HCT116 (cell line): ENCODE data around the gene RASIP1. TPM values are rescaled to one million over a fixed set of nuclear protein-coding genes. Genes with fewer than 3 reads are reported as not detected.

Experiments used
- ATAC-seq: fragments of 200-7000 bp; cut with Tn5 transposase; 2 replicates; pipeline ENCODE4 v1.9.1; 2020; ENCODE audit warnings: mild to moderate bottlenecking, moderate library complexity
- BruUV-seq: library from RNA; stranded (reverse); fragments of 400-500 nt; replicated peaks from 2 replicates; lab custom pipeline; 2021; lab: Mats Ljungman, UMichigan
- CTCF ChIA-PET: fragments of 300-600 bp; sonication (Branson Sonifier 250); formaldehyde crosslinking; loops from one replicate; lab custom pipeline; 2021; ENCODE audit warnings: antibody characterized with exemption; lab: Charles Lee
- POLR2A ChIA-PET: fragments of 300-600, 350-600 bp; sonication (Branson Sonifier 250); formaldehyde crosslinking; loops from one replicate; lab custom pipeline; 2021; ENCODE audit warnings: antibody characterized with exemption; lab: Charles Lee
- RAD21 ChIA-PET, 2 experiments: fragments of 300-600 bp; sonication (Branson Sonifier 250); formaldehyde crosslinking; loops; one replicate each; lab custom pipeline; 2023; ENCODE audit warnings: low total read pairs in 2 of 2; ENCODE audit not compliant: uncharacterized antibody in 2 of 2, unreplicated experiment in 2 of 2, low non-redundant PET in 1 of 2; lab: Charles Lee
- DNase-seq: peaks from one replicate; pipeline ENCODE4 v3.0.0-alpha.2; 2010; ENCODE audit warnings: low read depth, low spot score
- H2AFZ ChIP-seq: fragments of 200-600 bp; shearing (Covaris generic), sonication (generic); 2 replicates; pipeline ENCODE4 v1.6.1; 2017; ENCODE audit warnings: low read depth, mixed run types, mixed read lengths, antibody characterized with exemption, low read length; ENCODE audit not compliant: poor library complexity, severe bottlenecking
- H3K27ac ChIP-seq: 2 replicates; pipeline ENCODE4 v1.5.1; 2012; ENCODE audit warnings: low read depth, low read length
- H3K27me3 ChIP-seq: fragments of 200-600 bp; sonication (generic); 2 replicates; pipeline ENCODE4 v1.6.1; 2016; ENCODE audit warnings: mixed run types, low read length, mixed read lengths; ENCODE audit not compliant: insufficient read depth
- H3K36me3 ChIP-seq, 2 experiments: fragments of 200-500 bp in 1 of 2; fragments of 200-600 bp in 1 of 2; sonication (Bioruptor generic) in 1 of 2; sonication (generic) in 1 of 2; 2 replicates each; pipeline versions ENCODE4 v1.5.1 to v1.6.1; 2014 to 2016; ENCODE audit warnings: low read length in 2 of 2, inconsistent platforms in 1 of 2, mixed read lengths in 1 of 2, mixed run types in 1 of 2; ENCODE audit not compliant: insufficient read depth in 2 of 2, control insufficient read depth in 1 of 2
- H3K4me1 ChIP-seq, 2 experiments: fragments of 200-600 bp in 1 of 2; sonication (generic) in 1 of 2; 2 replicates each; pipeline versions ENCODE4 v1.5.1 to v1.6.1; 2012 to 2017; ENCODE audit warnings: low read length in 2 of 2, inconsistent platforms in 1 of 2, mild to moderate bottlenecking in 1 of 2, mixed read lengths in 1 of 2, mixed run types in 1 of 2, moderate library complexity in 1 of 2; ENCODE audit not compliant: insufficient read depth in 2 of 2, control insufficient read depth in 1 of 2
- H3K4me2 ChIP-seq: fragments of 200-600 bp; sonication (generic); 2 replicates; pipeline ENCODE4 v1.6.1; 2017; ENCODE audit warnings: mixed run types, low read length, mixed read lengths
- H3K4me3 ChIP-seq, 2 experiments: fragments of 200-600 bp in 1 of 2; sonication (generic) in 1 of 2; replicated peaks in 1 of 2; 2 replicates each; pipeline ENCODE4 v1.5.1; 2011 to 2016; ENCODE audit warnings: low read length in 2 of 2, control low read depth in 1 of 2, low read depth in 1 of 2, mild to moderate bottlenecking in 1 of 2, mixed read lengths in 1 of 2, mixed run types in 1 of 2
- H3K79me2 ChIP-seq: fragments of 200-600 bp; sonication (generic); 2 replicates; pipeline ENCODE4 v1.6.1; 2017; ENCODE audit warnings: mild to moderate bottlenecking, mixed run types, low read length, moderate library complexity, mixed read lengths; ENCODE audit not compliant: insufficient read depth
- H3K9ac ChIP-seq: fragments of 200-600 bp; sonication (generic); 2 replicates; pipeline ENCODE4 v1.6.1; 2016; ENCODE audit warnings: low read length, mixed read lengths
- H3K9me2 ChIP-seq: fragments of 200-600 bp; sonication (generic), shearing (Covaris generic); 2 replicates; pipeline ENCODE4 v1.6.1; 2017; ENCODE audit warnings: mixed run types, mild to moderate bottlenecking, moderate library complexity; ENCODE audit not compliant: insufficient read depth
- H3K9me3 ChIP-seq, 2 experiments: fragments of 200-500 bp in 1 of 2; fragments of 200-600 bp in 1 of 2; sonication (Bioruptor generic) in 1 of 2; sonication (generic) in 1 of 2; 2 replicates each; pipeline ENCODE4 v1.6.1; 2014 to 2017; ENCODE audit warnings: low read length in 2 of 2, mixed read lengths in 2 of 2, inconsistent platforms in 1 of 2, low read depth in 1 of 2, mild to moderate bottlenecking in 1 of 2, mixed run types in 1 of 2, moderate library complexity in 1 of 2; ENCODE audit not compliant: control insufficient read depth in 1 of 2, insufficient read depth in 1 of 2
- H4K20me1 ChIP-seq: fragments of 200-600 bp; sonication (generic), shearing (Covaris generic); 2 replicates; pipeline ENCODE4 v1.6.1; 2017; ENCODE audit warnings: mixed run types, mild to moderate bottlenecking, moderate library complexity; ENCODE audit not compliant: insufficient read depth
- CBX3 ChIP-seq: IDR thresholded peaks from 2 replicates; pipeline ENCODE4 v1.6.1; 2012; ENCODE audit warnings: low read depth
- CEBPB ChIP-seq: IDR thresholded peaks from 2 replicates; pipeline ENCODE4 v1.6.1; 2012; ENCODE audit warnings: low read depth
- ELF1 ChIP-seq: IDR thresholded peaks from 2 replicates; pipeline ENCODE4 v1.6.1; 2012; ENCODE audit warnings: low read depth, borderline replicate concordance
- EZH2 ChIP-seq: fragments of 200-600 bp; sonication (generic); IDR thresholded peaks from 2 replicates; pipeline ENCODE4 v1.6.1; 2017; ENCODE audit warnings: antibody characterized with exemption, mixed run types
- EZH2phosphoT487 ChIP-seq: fragments of 200-600 bp; IDR thresholded peaks from 2 replicates; pipeline ENCODE4 v1.6.1; 2018; ENCODE audit warnings: antibody characterized with exemption, borderline replicate concordance
- FOSL1 ChIP-seq: IDR thresholded peaks from 2 replicates; pipeline ENCODE4 v1.6.1; 2012; ENCODE audit warnings: low read depth
- JUND ChIP-seq: IDR thresholded peaks from 2 replicates; pipeline ENCODE4 v1.6.1; 2012
- POLR2AphosphoS5 ChIP-seq: IDR thresholded peaks from 2 replicates; pipeline ENCODE4 v1.6.1; 2011; ENCODE audit warnings: mild to moderate bottlenecking, low read depth, low read length, moderate library complexity
- RAD21 ChIP-seq: IDR thresholded peaks from 2 replicates; pipeline ENCODE4 v1.6.1; 2012; ENCODE audit warnings: low read depth, mild to moderate bottlenecking
- SIN3A ChIP-seq: IDR thresholded peaks from 2 replicates; pipeline ENCODE4 v1.6.1; 2012; ENCODE audit warnings: low read depth
- SP1 ChIP-seq: IDR thresholded peaks from 2 replicates; pipeline ENCODE4 v1.6.1; 2012; ENCODE audit warnings: low read depth
- TCF7L2 ChIP-seq: IDR thresholded peaks from 2 replicates; pipeline ENCODE4 v1.7.0; 2011; ENCODE audit warnings: borderline replicate concordance, inconsistent platforms; ENCODE audit not compliant: insufficient read depth, insufficient read length; ENCODE audit errors: extremely low read depth
- YY1 ChIP-seq: IDR thresholded peaks from 2 replicates; pipeline ENCODE4 v1.6.1; 2011; ENCODE audit warnings: low read length, low read depth, moderate library complexity, mild to moderate bottlenecking; ENCODE audit not compliant: insufficient replicate concordance; ENCODE audit errors: extremely low read depth
- ZFX ChIP-seq: fragments of 450-650 bp; IDR thresholded peaks from 2 replicates; pipeline ENCODE4 v1.6.1; 2017
- ZNF274 ChIP-seq: fragments of 200-500 bp; sonication (Bioruptor generic); IDR thresholded peaks from 2 replicates; pipeline ENCODE4 v1.6.1; 2014; ENCODE audit warnings: mild to moderate bottlenecking, low read depth, low read length, inconsistent platforms
- intact Hi-C: fragments of 100-400 bp; cut with micrococcal nuclease; formaldehyde crosslinking; loops from 2 replicates; pipeline ENCODE4 v1.10.0; 2022
- total RNA-seq: library from RNA; stranded (reverse); gene quantifications from one replicate; pipeline ENCODE4 v1.2.1, GENCODE V29; 2021; ENCODE audit not compliant: unreplicated experiment
- TF ChIP-seq, protein P1 (sequence below), 3 experiments: fragments of 200-600 bp in 1 of 3; sonication (generic) in 1 of 3; IDR thresholded peaks in 2 of 3; conservative IDR thresholded peaks in 1 of 3; 2 replicates each; pipeline ENCODE4 v1.5.1; 2012 to 2017; ENCODE audit warnings: low read depth in 2 of 3, low read length in 2 of 3, antibody characterized with exemption in 1 of 3, borderline replicate concordance in 1 of 3, control low read depth in 1 of 3, mild to moderate bottlenecking in 1 of 3, mixed read lengths in 1 of 3, mixed run types in 1 of 3, moderate library complexity in 1 of 3; ENCODE audit not compliant: insufficient read depth in 1 of 3
- TF ChIP-seq, protein P2 (sequence below): IDR thresholded peaks from 2 replicates; pipeline ENCODE4 v1.6.1; 2012
- TF ChIP-seq, protein P3 (sequence below): IDR thresholded peaks from 2 replicates; pipeline ENCODE4 v1.6.1; 2011; ENCODE audit warnings: mild to moderate bottlenecking, low read length, moderate library complexity; ENCODE audit not compliant: insufficient replicate concordance; ENCODE audit errors: extremely low read depth
- TF ChIP-seq, protein P4 (sequence below): IDR thresholded peaks from 2 replicates; pipeline ENCODE4 v1.6.1; 2012; ENCODE audit warnings: low read depth
- TF ChIP-seq, protein P5 (sequence below): IDR thresholded peaks from 2 replicates; pipeline ENCODE4 v1.6.1; 2012

Gene RASIP1
- total RNA-seq, 1 experiment from 2014 or later: 1.9 TPM

DNA sequence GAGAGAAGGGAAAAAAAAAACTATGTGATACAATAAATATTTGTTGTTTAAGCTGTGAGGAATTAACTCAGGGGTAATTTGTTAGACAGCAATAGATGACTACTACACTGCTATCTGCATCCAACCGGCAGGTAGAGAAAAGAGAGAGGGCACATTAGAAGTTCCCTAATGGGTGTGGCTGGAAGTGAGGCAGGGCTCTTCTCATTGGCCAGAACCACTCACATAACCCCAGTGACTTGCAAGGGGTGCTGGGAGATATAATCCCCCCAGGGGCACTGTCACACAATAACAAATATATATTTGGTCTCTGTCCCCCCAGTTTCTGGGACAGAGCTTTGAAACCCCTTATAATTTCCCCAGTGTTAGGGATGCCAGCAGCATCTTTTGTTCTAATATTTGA, 39.2 kb upstream of the RASIP1 start:
- H3K4me2 ChIP-seq: no peak overlapping the region
- H3K4me1 ChIP-seq: peaks cover 23 to 28% of the 10 kb centered on the region in 2 experiments; a peak in 3 of 4 replicates
- ChIA-PET POLR2A (interaction anchor here (1.5 kb wide), 1 partner anchor 92 kb away, joined by 3 read pairs; no protein-coding TSS in a partner anchor), CTCF (no interaction called here)
- DNase-seq: no peak
- H3K9me3 ChIP-seq: no peaks in the 10 kb centered on the region
- intact Hi-C loops: no loop called here
- no peak overlapping the region for H3K9ac ChIP-seq
- no peaks in the 10 kb centered on the region for H4K20me1 ChIP-seq
- H3K4me3 ChIP-seq: no peak overlapping the region
- no peaks in the 10 kb centered on the region for H3K27me3 ChIP-seq
- H3K79me2 ChIP-seq: no peaks in the 10 kb centered on the region
- no peak for TF ChIP-seq CBX3
- TF ChIP-seq, protein P1, sequence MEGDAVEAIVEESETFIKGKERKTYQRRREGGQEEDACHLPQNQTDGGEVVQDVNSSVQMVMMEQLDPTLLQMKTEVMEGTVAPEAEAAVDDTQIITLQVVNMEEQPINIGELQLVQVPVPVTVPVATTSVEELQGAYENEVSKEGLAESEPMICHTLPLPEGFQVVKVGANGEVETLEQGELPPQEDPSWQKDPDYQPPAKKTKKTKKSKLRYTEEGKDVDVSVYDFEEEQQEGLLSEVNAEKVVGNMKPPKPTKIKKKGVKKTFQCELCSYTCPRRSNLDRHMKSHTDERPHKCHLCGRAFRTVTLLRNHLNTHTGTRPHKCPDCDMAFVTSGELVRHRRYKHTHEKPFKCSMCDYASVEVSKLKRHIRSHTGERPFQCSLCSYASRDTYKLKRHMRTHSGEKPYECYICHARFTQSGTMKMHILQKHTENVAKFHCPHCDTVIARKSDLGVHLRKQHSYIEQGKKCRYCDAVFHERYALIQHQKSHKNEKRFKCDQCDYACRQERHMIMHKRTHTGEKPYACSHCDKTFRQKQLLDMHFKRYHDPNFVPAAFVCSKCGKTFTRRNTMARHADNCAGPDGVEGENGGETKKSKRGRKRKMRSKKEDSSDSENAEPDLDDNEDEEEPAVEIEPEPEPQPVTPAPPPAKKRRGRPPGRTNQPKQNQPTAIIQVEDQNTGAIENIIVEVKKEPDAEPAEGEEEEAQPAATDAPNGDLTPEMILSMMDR (IDR thresholded peaks at IDR 0.05 in 2 of 3, conservative IDR thresholded peaks at IDR 0.05 in 1 of 3; ENCODE audit: borderline replicate concordance in 1 of 3, insufficient read depth in 1 of 3, low read depth in 2 of 3, low read length in 2 of 3): no peak
- TF ChIP-seq EZH2phosphoT487: no peak
- TF ChIP-seq ZNF274: no peak
- TF ChIP-seq, protein P2, sequence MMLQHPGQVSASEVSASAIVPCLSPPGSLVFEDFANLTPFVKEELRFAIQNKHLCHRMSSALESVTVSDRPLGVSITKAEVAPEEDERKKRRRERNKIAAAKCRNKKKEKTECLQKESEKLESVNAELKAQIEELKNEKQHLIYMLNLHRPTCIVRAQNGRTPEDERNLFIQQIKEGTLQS: no peak
- TF ChIP-seq TCF7L2: no peak
- TF ChIP-seq YY1: no peak
- TF ChIP-seq, protein P3, sequence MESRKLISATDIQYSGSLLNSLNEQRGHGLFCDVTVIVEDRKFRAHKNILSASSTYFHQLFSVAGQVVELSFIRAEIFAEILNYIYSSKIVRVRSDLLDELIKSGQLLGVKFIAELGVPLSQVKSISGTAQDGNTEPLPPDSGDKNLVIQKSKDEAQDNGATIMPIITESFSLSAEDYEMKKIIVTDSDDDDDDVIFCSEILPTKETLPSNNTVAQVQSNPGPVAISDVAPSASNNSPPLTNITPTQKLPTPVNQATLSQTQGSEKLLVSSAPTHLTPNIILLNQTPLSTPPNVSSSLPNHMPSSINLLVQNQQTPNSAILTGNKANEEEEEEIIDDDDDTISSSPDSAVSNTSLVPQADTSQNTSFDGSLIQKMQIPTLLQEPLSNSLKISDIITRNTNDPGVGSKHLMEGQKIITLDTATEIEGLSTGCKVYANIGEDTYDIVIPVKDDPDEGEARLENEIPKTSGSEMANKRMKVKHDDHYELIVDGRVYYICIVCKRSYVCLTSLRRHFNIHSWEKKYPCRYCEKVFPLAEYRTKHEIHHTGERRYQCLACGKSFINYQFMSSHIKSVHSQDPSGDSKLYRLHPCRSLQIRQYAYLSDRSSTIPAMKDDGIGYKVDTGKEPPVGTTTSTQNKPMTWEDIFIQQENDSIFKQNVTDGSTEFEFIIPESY: no peak
- no peak for TF ChIP-seq ZFX
- no peak for TF ChIP-seq JUND
- no peak for TF ChIP-seq SP1
- no peak for TF ChIP-seq EZH2
- TF ChIP-seq, protein P4, sequence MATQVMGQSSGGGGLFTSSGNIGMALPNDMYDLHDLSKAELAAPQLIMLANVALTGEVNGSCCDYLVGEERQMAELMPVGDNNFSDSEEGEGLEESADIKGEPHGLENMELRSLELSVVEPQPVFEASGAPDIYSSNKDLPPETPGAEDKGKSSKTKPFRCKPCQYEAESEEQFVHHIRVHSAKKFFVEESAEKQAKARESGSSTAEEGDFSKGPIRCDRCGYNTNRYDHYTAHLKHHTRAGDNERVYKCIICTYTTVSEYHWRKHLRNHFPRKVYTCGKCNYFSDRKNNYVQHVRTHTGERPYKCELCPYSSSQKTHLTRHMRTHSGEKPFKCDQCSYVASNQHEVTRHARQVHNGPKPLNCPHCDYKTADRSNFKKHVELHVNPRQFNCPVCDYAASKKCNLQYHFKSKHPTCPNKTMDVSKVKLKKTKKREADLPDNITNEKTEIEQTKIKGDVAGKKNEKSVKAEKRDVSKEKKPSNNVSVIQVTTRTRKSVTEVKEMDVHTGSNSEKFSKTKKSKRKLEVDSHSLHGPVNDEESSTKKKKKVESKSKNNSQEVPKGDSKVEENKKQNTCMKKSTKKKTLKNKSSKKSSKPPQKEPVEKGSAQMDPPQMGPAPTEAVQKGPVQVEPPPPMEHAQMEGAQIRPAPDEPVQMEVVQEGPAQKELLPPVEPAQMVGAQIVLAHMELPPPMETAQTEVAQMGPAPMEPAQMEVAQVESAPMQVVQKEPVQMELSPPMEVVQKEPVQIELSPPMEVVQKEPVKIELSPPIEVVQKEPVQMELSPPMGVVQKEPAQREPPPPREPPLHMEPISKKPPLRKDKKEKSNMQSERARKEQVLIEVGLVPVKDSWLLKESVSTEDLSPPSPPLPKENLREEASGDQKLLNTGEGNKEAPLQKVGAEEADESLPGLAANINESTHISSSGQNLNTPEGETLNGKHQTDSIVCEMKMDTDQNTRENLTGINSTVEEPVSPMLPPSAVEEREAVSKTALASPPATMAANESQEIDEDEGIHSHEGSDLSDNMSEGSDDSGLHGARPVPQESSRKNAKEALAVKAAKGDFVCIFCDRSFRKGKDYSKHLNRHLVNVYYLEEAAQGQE: no peak
- TF ChIP-seq ELF1: no peak
- TF ChIP-seq FOSL1: no peak
- TF ChIP-seq CEBPB: no peak
- TF ChIP-seq, protein P5, sequence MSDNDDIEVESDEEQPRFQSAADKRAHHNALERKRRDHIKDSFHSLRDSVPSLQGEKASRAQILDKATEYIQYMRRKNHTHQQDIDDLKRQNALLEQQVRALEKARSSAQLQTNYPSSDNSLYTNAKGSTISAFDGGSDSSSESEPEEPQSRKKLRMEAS: no peak
- TF ChIP-seq POLR2AphosphoS5: no peak
- no peak for TF ChIP-seq RAD21
- TF ChIP-seq SIN3A: no peak
- TF ChIP-seq, all 23 proteins: peak for 0
- RAD21 ChIA-PET: no interaction called here
- peak; percentile 40; the same call in 1 of the 2 replicates for ATAC-seq
- no peaks in the 10 kb centered on the region for H3K9me2 ChIP-seq
- BruUV-seq: no TSS peak
- no peaks in the 10 kb centered on the region for H3K36me3 ChIP-seq
- no peak overlapping the region for H3K27ac ChIP-seq
- peak overlapping the region; percentile 56 for H2AFZ ChIP-seq
